Neural cell (in vitro differentiated cells): ENCODE measurements around the gene TRIM24. TPM values are rescaled to one million over a fixed set of nuclear protein-coding genes. Genes with fewer than 3 reads are reported as not detected.

Experiments
- H2AFZ ChIP-seq: fragments of 200-600, 300-800 bp; sonication (generic), shearing (Covaris generic); 2 replicates; pipeline ENCODE4 v1.6.0; 2014; ENCODE audit warnings: low read depth, mild to moderate bottlenecking, antibody characterized with exemption, low read length, moderate library complexity
- H3F3A ChIP-seq: fragments of 200-600 bp; shearing (Covaris generic); 2 replicates; pipeline ENCODE4 v1.6.1; 2016; ENCODE audit warnings: mild to moderate bottlenecking, moderate library complexity, mixed read lengths, antibody characterized with exemption, low read length; ENCODE audit not compliant: insufficient read depth, poor library complexity, severe bottlenecking
- H3K27ac ChIP-seq: fragments of 200-600, 300-800 bp; sonication (generic), shearing (Covaris generic); 2 replicates; pipeline ENCODE4 v1.5.1; 2014; ENCODE audit warnings: mild to moderate bottlenecking, low read length, moderate library complexity
- H3K27me3 ChIP-seq: fragments of 300-800, 200-600 bp; sonication (generic), shearing (Covaris generic); 2 replicates; pipeline ENCODE4 v1.6.0; 2014; ENCODE audit warnings: mild to moderate bottlenecking, low read depth, low read length, moderate library complexity; ENCODE audit not compliant: insufficient read depth
- H3K36me3 ChIP-seq: fragments of 300-800, 200-600 bp; sonication (generic), shearing (Covaris generic); 2 replicates; pipeline ENCODE4 v1.5.1; 2014; ENCODE audit warnings: mild to moderate bottlenecking, antibody characterized with exemption, low read length, moderate library complexity; ENCODE audit not compliant: insufficient read depth
- H3K4me2 ChIP-seq: fragments of 300-800, 200-600 bp; sonication (generic), shearing (Covaris generic); 2 replicates; pipeline ENCODE4 v1.6.0; 2014; ENCODE audit warnings: mild to moderate bottlenecking, low read length
- H3K4me3 ChIP-seq: fragments of 300-800, 200-600 bp; sonication (generic), shearing (Covaris generic); 2 replicates; pipeline ENCODE4 v1.5.1; 2014; ENCODE audit warnings: mild to moderate bottlenecking, low read length, moderate library complexity
- H3K79me2 ChIP-seq: fragments of 200-600 bp; shearing (Covaris generic); replicated peaks from 2 replicates; pipeline ENCODE4 v1.6.0; 2014; ENCODE audit warnings: mild to moderate bottlenecking, low read length, moderate library complexity; ENCODE audit not compliant: insufficient read depth
- H3K9ac ChIP-seq: fragments of 300-800, 200-600 bp; sonication (generic), shearing (Covaris generic); 2 replicates; pipeline ENCODE4 v1.6.1; 2016; ENCODE audit warnings: mild to moderate bottlenecking, low read length, mixed read lengths
- H3K9me2 ChIP-seq: fragments of 200-600 bp; shearing (Covaris generic); 2 replicates; pipeline ENCODE4 v1.6.1; 2016; ENCODE audit warnings: mild to moderate bottlenecking, low read length, mixed read lengths; ENCODE audit not compliant: insufficient read depth
- H3K9me3 ChIP-seq: fragments of 200-600, 300-800 bp; sonication (generic), shearing (Covaris generic); 2 replicates; pipeline ENCODE4 v1.6.1; 2016; ENCODE audit warnings: mild to moderate bottlenecking, mixed run types, low read length, moderate library complexity, mixed read lengths
- H4K20me1 ChIP-seq: fragments of 200-600 bp; shearing (Covaris generic); 2 replicates; pipeline ENCODE4 v1.6.1; 2016; ENCODE audit warnings: mild to moderate bottlenecking, mixed run types; ENCODE audit not compliant: insufficient read depth
- CTCF ChIP-seq: fragments of 450-650 bp; IDR thresholded peaks from 2 replicates; pipeline ENCODE4 v1.5.1; 2014; ENCODE audit warnings: antibody characterized with exemption, mild to moderate bottlenecking, moderate library complexity; ENCODE audit not compliant: poor library complexity, severe bottlenecking
- EP300 ChIP-seq: fragments of 450-650 bp; conservative IDR thresholded peaks from 2 replicates; pipeline ENCODE4 v1.6.1; 2014; ENCODE audit warnings: antibody characterized with exemption, mild to moderate bottlenecking, moderate library complexity; ENCODE audit not compliant: poor library complexity, severe bottlenecking
- EZH2 ChIP-seq: fragments of 200-600, 300-800 bp; shearing (Covaris generic), sonication (generic); IDR thresholded peaks from 2 replicates; pipeline ENCODE4 v1.6.1; 2014; ENCODE audit warnings: antibody characterized with exemption, low read length, borderline replicate concordance, mild to moderate bottlenecking; ENCODE audit not compliant: insufficient read depth, poor library complexity, severe bottlenecking
- MXI1 ChIP-seq: fragments of 450-650 bp; conservative IDR thresholded peaks from 2 replicates; pipeline ENCODE4 v1.6.1; 2014; ENCODE audit warnings: antibody characterized with exemption, mild to moderate bottlenecking; ENCODE audit not compliant: poor library complexity, severe bottlenecking
- POLR2AphosphoS5 ChIP-seq: IDR thresholded peaks from 2 replicates; pipeline ENCODE4 v1.6.1; 2012
- RAD21 ChIP-seq: fragments of 450-650 bp; conservative IDR thresholded peaks from 2 replicates; pipeline ENCODE4 v1.6.1; 2014; ENCODE audit warnings: antibody characterized with exemption, mild to moderate bottlenecking, moderate library complexity
- REST ChIP-seq: IDR thresholded peaks from 2 replicates; pipeline ENCODE4 v1.6.1; 2012; ENCODE audit warnings: borderline replicate concordance
- SMC3 ChIP-seq: fragments of 450-650 bp; conservative IDR thresholded peaks from 2 replicates; pipeline ENCODE4 v1.6.1; 2014; ENCODE audit warnings: antibody characterized with exemption, mild to moderate bottlenecking, moderate library complexity; ENCODE audit not compliant: poor library complexity
- TAF1 ChIP-seq: IDR thresholded peaks from 2 replicates; pipeline ENCODE4 v1.6.1; 2012; ENCODE audit warnings: low read depth
- polyA plus RNA-seq: library from polyadenylated mRNA; depleted of rRNA; stranded (reverse); fragments of >200 nt; gene quantifications from 2 replicates; pipeline ENCODE4 v1.2.3, GENCODE V29; 2014

The TRIM24 gene
- polyA plus RNA-seq, 1 donor from 2014 or later = 47.1 TPM

- no peaks in the 10 kb centered on the region for H3K36me3 ChIP-seq
- no peak overlapping the region for H2AFZ ChIP-seq
- no peaks in the 10 kb centered on the region for H4K20me1 ChIP-seq
- H3K9me3 ChIP-seq = no peaks in the 10 kb centered on the region
- H3K9ac ChIP-seq = no peak overlapping the region
- H3K4me3 ChIP-seq = peak overlapping the region; percentile 36
- no peak for TF ChIP-seq MXI1
- no peak for TF ChIP-seq EZH2
- no peak for TF ChIP-seq REST
- no peak for TF ChIP-seq SMC3
- TF ChIP-seq CTCF = no peak
- no peak for TF ChIP-seq RAD21
- TF ChIP-seq POLR2AphosphoS5 = no peak
- no peak for TF ChIP-seq EP300
- TF ChIP-seq TAF1 = no peak
- no peaks in the 10 kb centered on the region for H3K9me2 ChIP-seq
- H3K27me3 ChIP-seq = no peaks in the 10 kb centered on the region
- no peak overlapping the region for H3K27ac ChIP-seq
- H3F3A ChIP-seq = no peaks in the 10 kb centered on the region
- peaks cover 97% of the 10 kb centered on the region for H3K79me2 ChIP-seq
- no peak overlapping the region for H3K4me2 ChIP-seq
Measured at GRCh38 chr7:138468244-138469123, 8.4 kb downstream of the TRIM24 start.

GRCh38 chr7:138470391-138471157 is 10.5 kb downstream of the TRIM24 start:
- Histone ChIP-seq H3K9ac (no peak overlapping the region), H3K27me3 (no peaks in the 10 kb centered on the region), H4K20me1 (no peaks in the 10 kb centered on the region), H3K36me3 (no peaks in the 10 kb centered on the region), H3K4me3 (no peak overlapping the region), H3K9me2 (no peaks in the 10 kb centered on the region), H3K9me3 (no peaks in the 10 kb centered on the region), H3K4me2 (no peak overlapping the region), H3F3A (peaks cover 4% of the 10 kb centered on the region), H3K27ac (no peak overlapping the region), H3K79me2 (peaks cover 96% of the 10 kb centered on the region), H2AFZ (no peak overlapping the region)
- TF ChIP-seq EZH2 (no peak), CTCF (no peak), SMC3 (no peak), TAF1 (no peak), POLR2AphosphoS5 (no peak), RAD21 (no peak), REST (no peak)
